Measurements from ENCODE around the gene PGC.

DNA sequence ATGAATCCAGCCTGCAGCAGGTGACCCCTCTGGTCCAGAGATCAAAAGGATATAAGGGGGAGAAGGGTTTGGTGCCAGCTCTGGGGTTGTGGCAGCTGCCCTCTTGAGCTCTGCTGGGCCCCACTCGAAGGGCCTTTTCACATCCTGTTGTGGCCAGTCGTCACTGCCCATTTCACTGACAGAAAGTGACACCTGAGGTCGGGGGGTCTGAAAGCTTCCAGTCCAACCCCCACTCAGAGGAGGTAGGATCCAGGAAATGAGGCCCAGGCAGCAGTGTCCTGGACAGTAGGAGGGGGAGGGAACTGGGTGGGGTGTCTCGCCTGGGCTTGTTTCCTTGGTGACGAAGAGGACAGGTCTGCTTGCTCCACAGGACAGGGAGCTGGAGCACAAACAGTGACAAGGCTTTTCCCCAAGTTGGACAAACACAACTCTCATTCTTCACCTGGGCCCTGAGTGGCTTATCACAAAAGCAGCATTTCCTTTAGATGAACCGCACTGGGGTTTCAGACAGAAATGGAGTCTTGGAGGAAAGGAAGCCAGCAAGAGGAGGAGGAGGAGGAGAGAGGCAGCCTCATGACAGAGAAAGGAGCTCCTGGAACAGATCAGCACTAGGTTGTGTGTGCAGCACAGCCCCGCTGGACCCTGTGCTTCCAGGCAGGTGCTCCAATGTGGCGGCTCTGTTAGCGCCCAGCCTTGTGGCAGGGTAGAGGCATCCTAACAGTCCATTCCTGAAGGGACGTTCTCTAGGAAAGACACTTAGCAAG is 21.5 kb upstream of the PGC start:
- TF ChIP-seq POLR2A (IDR thresholded peaks at IDR 0.05) (no peak), POLR2AphosphoS5 (IDR thresholded peaks at IDR 0.05) (no peak), EP300 (IDR thresholded peaks at IDR 0.05) (no peak)
- TF ChIP-seq, protein P1, sequence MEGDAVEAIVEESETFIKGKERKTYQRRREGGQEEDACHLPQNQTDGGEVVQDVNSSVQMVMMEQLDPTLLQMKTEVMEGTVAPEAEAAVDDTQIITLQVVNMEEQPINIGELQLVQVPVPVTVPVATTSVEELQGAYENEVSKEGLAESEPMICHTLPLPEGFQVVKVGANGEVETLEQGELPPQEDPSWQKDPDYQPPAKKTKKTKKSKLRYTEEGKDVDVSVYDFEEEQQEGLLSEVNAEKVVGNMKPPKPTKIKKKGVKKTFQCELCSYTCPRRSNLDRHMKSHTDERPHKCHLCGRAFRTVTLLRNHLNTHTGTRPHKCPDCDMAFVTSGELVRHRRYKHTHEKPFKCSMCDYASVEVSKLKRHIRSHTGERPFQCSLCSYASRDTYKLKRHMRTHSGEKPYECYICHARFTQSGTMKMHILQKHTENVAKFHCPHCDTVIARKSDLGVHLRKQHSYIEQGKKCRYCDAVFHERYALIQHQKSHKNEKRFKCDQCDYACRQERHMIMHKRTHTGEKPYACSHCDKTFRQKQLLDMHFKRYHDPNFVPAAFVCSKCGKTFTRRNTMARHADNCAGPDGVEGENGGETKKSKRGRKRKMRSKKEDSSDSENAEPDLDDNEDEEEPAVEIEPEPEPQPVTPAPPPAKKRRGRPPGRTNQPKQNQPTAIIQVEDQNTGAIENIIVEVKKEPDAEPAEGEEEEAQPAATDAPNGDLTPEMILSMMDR (IDR thresholded peaks at IDR 0.05) = no peak

Measured in sigmoid colon (tissue), 4 donors.